ENCODE measurements around the gene C6orf89.

DNA sequence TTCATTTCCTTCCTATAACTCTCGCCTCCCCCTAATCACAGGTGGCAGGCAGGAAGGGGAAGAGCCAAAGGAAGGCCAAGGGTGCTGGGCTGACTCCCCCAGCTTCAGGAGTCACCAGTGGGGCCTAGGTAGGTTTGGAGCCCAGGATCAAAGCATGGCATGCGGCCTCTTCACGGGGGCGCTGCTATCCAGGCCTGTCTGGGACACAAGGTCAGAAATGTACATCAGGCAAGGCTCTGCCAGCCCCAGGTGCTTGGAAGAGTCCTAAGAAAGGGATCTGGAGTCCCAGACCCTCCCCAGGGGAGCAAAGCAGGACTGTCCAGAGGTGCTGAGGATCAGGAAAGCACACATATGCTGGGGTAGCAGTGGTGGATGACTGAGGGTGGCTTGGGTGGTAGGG is 79.2 kb downstream of the C6orf89 start:
- TF ChIP-seq SUZ12 (IDR thresholded peaks at IDR 0.05; ENCODE audit: extremely low read depth, insufficient read depth, insufficient read length) (no peak), YY1 (IDR thresholded peaks at IDR 0.05; ENCODE audit: insufficient read depth, insufficient read length) (no peak)
